WTC11 (cell line): Measurements from ENCODE around the gene NRG2.

Experiments
- CREM ChIP-seq: sonication (generic); formaldehyde crosslinking; IDR thresholded peaks from 2 replicates; pipeline ENCODE4 v1.8.1; 2022; ENCODE audit warnings: mild to moderate bottlenecking, missing genetic modification reagents, moderate library complexity
- ELF4 ChIP-seq: sonication (generic); formaldehyde crosslinking; IDR thresholded peaks from 2 replicates; pipeline ENCODE4 v1.8.1; 2022; ENCODE audit warnings: low read depth, mild to moderate bottlenecking, moderate library complexity, missing genetic modification reagents
- GRHL2 ChIP-seq: fragments of 250-450 bp; sonication (Bioruptor Pico); IDR thresholded peaks from 2 replicates; pipeline ENCODE4 v1.8.0; 2022; ENCODE audit warnings: mild to moderate bottlenecking, moderate library complexity; ENCODE audit not compliant: insufficient replicate concordance, severe bottlenecking
- TF ChIP-seq, protein P1 (sequence below): fragments of 200-600 bp; IDR thresholded peaks from 2 replicates; pipeline ENCODE4 v1.8.0; 2022; ENCODE audit warnings: antibody characterized with exemption

- TF ChIP-seq, protein P1, sequence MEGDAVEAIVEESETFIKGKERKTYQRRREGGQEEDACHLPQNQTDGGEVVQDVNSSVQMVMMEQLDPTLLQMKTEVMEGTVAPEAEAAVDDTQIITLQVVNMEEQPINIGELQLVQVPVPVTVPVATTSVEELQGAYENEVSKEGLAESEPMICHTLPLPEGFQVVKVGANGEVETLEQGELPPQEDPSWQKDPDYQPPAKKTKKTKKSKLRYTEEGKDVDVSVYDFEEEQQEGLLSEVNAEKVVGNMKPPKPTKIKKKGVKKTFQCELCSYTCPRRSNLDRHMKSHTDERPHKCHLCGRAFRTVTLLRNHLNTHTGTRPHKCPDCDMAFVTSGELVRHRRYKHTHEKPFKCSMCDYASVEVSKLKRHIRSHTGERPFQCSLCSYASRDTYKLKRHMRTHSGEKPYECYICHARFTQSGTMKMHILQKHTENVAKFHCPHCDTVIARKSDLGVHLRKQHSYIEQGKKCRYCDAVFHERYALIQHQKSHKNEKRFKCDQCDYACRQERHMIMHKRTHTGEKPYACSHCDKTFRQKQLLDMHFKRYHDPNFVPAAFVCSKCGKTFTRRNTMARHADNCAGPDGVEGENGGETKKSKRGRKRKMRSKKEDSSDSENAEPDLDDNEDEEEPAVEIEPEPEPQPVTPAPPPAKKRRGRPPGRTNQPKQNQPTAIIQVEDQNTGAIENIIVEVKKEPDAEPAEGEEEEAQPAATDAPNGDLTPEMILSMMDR: no peak
- no peak for TF ChIP-seq ELF4 (CRISPR knock-in tag)
- no peak for TF ChIP-seq GRHL2 (CRISPR knock-in tag)
- TF ChIP-seq CREM (CRISPR knock-in tag): no peak
These were observed 117.2 kb downstream of the NRG2 start for GRCh38 chr5:139925650-139926640.
